Hepatocyte (in vitro differentiated cells): ENCODE data around the gene SYNJ2. TPM values are rescaled to one million over a fixed set of nuclear protein-coding genes. Genes with fewer than 3 reads are reported as not detected.
A peak's percentile ranks its signal among the peaks of the same experiment; 100 is the strongest.

Source experiments
- DNase-seq: peaks from one replicate; pipeline ENCODE4 v3.0.0-alpha.2; 2016; ENCODE audit warnings: low spot score
- H2AFZ ChIP-seq: fragments of 200-600 bp; sonication (generic); 2 replicates; pipeline ENCODE4 v1.6.0; 2016; ENCODE audit warnings: antibody characterized with exemption, mild to moderate bottlenecking
- H3K27ac ChIP-seq: fragments of 200-600 bp; sonication (generic); 2 replicates; pipeline ENCODE4 v1.5.1; 2016; ENCODE audit warnings: mild to moderate bottlenecking
- H3K27me3 ChIP-seq: fragments of 200-600 bp; sonication (generic); 2 replicates; pipeline ENCODE4 v1.6.1; 2016
- H3K36me3 ChIP-seq: fragments of 200-600 bp; sonication (generic); replicated peaks from 2 replicates; pipeline ENCODE4 v1.5.1; 2016; ENCODE audit warnings: low read depth; ENCODE audit not compliant: insufficient read depth
- H3K4me1 ChIP-seq: fragments of 200-600 bp; sonication (generic); 2 replicates; pipeline ENCODE4 v1.5.1; 2016; ENCODE audit warnings: mild to moderate bottlenecking, moderate library complexity; ENCODE audit not compliant: insufficient read depth
- H3K4me2 ChIP-seq: fragments of 200-600 bp; sonication (generic); 2 replicates; pipeline ENCODE4 v1.6.0; 2016
- H3K4me3 ChIP-seq: fragments of 200-600 bp; sonication (generic); 2 replicates; pipeline ENCODE4 v1.5.1; 2016; ENCODE audit warnings: mild to moderate bottlenecking
- H3K79me2 ChIP-seq: fragments of 200-600 bp; sonication (generic); 2 replicates; pipeline ENCODE4 v1.6.0; 2017; ENCODE audit warnings: mild to moderate bottlenecking
- H3K9me2 ChIP-seq: fragments of 200-600 bp; sonication (generic); replicated peaks from 2 replicates; pipeline ENCODE4 v1.6.0; 2017; ENCODE audit warnings: mild to moderate bottlenecking; ENCODE audit not compliant: insufficient read depth
- H3K9me3 ChIP-seq: fragments of 200-600 bp; sonication (generic); 2 replicates; pipeline ENCODE4 v1.5.1; 2016; ENCODE audit warnings: low read depth, mild to moderate bottlenecking
- H4K20me1 ChIP-seq: fragments of 200-600 bp; sonication (generic); 2 replicates; pipeline ENCODE4 v1.6.0; 2016; ENCODE audit warnings: mild to moderate bottlenecking; ENCODE audit not compliant: insufficient read depth, poor library complexity, severe bottlenecking
- CTCF ChIP-seq: fragments of 200-600 bp; sonication (generic); IDR thresholded peaks from 2 replicates; pipeline ENCODE4 v1.5.1; 2016; ENCODE audit warnings: antibody characterized with exemption, mild to moderate bottlenecking; ENCODE audit not compliant: poor library complexity
- EZH2 ChIP-seq: fragments of 200-600 bp; sonication (generic); IDR thresholded peaks from 2 replicates; pipeline ENCODE4 v1.6.1; 2016; ENCODE audit warnings: antibody characterized with exemption, mild to moderate bottlenecking, borderline replicate concordance
- EZH2phosphoT487 ChIP-seq: fragments of 200-600 bp; sonication (generic); IDR thresholded peaks from one replicate; pipeline ENCODE4 v1.6.1; 2018; ENCODE audit warnings: antibody characterized with exemption, mild to moderate bottlenecking, low read depth, moderate library complexity; ENCODE audit not compliant: unreplicated experiment, severe bottlenecking
- WGBS: methylation state at CpG from one replicate; pipeline ENCODE4 v1.1.6; 2016; ENCODE audit warnings: low lambda C conversion rate; ENCODE audit errors: missing lambda C conversion rate; 5-methylcytosine and 5-hydroxymethylcytosine counted together
- polyA plus RNA-seq: library from polyadenylated mRNA; unstranded; fragments of >200 nt; fragmentation: Nextera tagmentation; extraction: Ambion mirVana; gene quantifications from 2 replicates; pipeline ENCODE4 v1.2.1, GENCODE V29; 2016
- total RNA-seq: library from RNA; depleted of rRNA; stranded (reverse); fragments of >200 nt; gene quantifications from 2 replicates; pipeline ENCODE4 v1.2.3, GENCODE V29; 2014

SYNJ2 gene
- total and polyA plus RNA-seq, 2 experiments from 2014 or later, result 15.4 to 21.4 TPM

- Histone ChIP-seq H3K9me2 (no peaks in the 10 kb centered on the region), H3K4me2 (no peak overlapping the region), H3K79me2 (peaks cover 20% of the 10 kb centered on the region), H3K4me1 (peaks cover 35% of the 10 kb centered on the region), H3K27ac (no peak overlapping the region), H3K36me3 (no peaks in the 10 kb centered on the region), H3K27me3 (no peaks in the 10 kb centered on the region), H3K4me3 (no peak overlapping the region), H2AFZ (no peak overlapping the region), H3K9me3 (no peaks in the 10 kb centered on the region), H4K20me1 (no peaks in the 10 kb centered on the region)
- peak; percentile 4 for DNase-seq
- 98% methylated on average over 10 of the region's 10 CpGs for WGBS
- no peak for TF ChIP-seq CTCF
Observed at GRCh38 chr6:158029668-158030230, 48.1 kb downstream of the SYNJ2 start.

GRCh38 chr6:158030380-158031300, 49.0 kb downstream of the SYNJ2 start:
- Histone ChIP-seq H3K4me1 (peaks cover 39% of the 10 kb centered on the region), H3K36me3 (no peaks in the 10 kb centered on the region), H3K27me3 (no peaks in the 10 kb centered on the region), H4K20me1 (no peaks in the 10 kb centered on the region), H2AFZ (no peak overlapping the region), H3K4me3 (no peak overlapping the region), H3K9me3 (no peaks in the 10 kb centered on the region), H3K4me2 (no peak overlapping the region), H3K27ac (no peak overlapping the region), H3K9me2 (no peaks in the 10 kb centered on the region), H3K79me2 (peaks cover 17% of the 10 kb centered on the region)
- peak; percentile 3 for DNase-seq
- WGBS, result 96% methylated on average over 16 of the region's 16 CpGs
- TF ChIP-seq EZH2phosphoT487, result no peak
- no peak for TF ChIP-seq EZH2
- TF ChIP-seq CTCF, result no peak

DNA sequence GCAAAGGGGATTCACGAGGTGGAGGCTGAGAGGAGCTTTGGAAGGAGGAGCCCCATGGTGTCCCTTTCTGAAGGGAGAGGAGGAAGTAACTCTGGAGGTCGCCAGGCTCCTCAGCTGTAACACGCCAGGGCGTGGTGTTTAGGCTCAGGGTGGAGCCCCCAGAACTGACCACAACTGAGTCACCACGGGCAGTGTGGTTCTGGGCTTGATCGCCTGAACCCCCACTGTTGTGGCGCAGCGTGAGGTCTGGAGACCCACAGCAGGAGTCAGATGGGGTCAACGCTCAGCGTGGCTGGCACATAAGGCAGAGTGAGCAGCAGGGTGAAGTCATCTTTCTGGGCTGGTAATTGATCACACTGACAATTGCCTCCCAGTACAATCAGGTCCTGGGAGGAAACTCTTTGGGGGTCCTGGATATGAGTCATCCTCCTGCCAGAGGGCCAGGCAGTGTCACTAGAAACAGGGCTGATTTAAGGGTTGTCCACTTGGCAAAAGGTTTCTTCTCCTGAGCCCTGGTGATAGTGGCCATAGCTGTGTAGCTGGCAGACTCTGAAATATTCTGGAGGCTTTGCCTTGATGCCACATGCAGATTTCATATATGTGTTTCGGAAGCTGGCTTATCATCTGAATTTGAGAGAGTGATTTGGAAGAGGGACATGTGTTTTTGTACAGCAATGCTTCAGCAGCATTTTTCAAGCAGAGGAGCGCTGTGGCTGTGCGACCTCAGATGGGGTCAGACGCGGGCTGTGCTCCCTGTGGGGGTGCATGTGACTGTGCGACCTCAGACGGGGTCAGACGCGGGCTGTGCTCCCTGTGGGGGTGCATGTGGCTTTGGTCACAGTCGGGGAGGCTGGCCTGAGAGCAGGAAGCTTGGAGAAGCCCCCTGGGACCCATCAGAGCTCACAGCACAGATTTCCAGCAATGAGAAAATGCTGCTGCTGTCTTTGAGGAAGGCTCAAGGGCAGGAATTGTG, 50.0 kb downstream of the SYNJ2 start:
- Histone ChIP-seq H3K9me3 (no peaks in the 10 kb centered on the region), H3K79me2 (peaks cover 21% of the 10 kb centered on the region), H3K4me2 (no peak overlapping the region), H3K36me3 (no peaks in the 10 kb centered on the region), H2AFZ (no peak overlapping the region), H3K4me3 (no peak overlapping the region), H4K20me1 (no peaks in the 10 kb centered on the region), H3K4me1 (peaks cover 31% of the 10 kb centered on the region), H3K27ac (peak overlapping the region; percentile 16), H3K27me3 (no peaks in the 10 kb centered on the region), H3K9me2 (no peaks in the 10 kb centered on the region)
- DNase-seq, result peak; percentile 16
- WGBS, result 75% methylated on average over 20 of the region's 20 CpGs
- TF ChIP-seq EZH2phosphoT487 (no peak), EZH2 (no peak), CTCF (no peak)
